Hepatocyte (in vitro differentiated cells): ENCODE measurements around the gene POLD3. TPM values are rescaled to one million over a fixed set of nuclear protein-coding genes. Genes with fewer than 3 reads are reported as not detected.

Experiments
- DNase-seq: peaks from one replicate; pipeline ENCODE4 v3.0.0-alpha.2; 2016; ENCODE audit warnings: low spot score
- H2AFZ ChIP-seq: fragments of 200-600 bp; sonication (generic); 2 replicates; pipeline ENCODE4 v1.6.0; 2016; ENCODE audit warnings: antibody characterized with exemption, mild to moderate bottlenecking
- H3K27ac ChIP-seq: fragments of 200-600 bp; sonication (generic); 2 replicates; pipeline ENCODE4 v1.5.1; 2016; ENCODE audit warnings: mild to moderate bottlenecking
- H3K27me3 ChIP-seq: fragments of 200-600 bp; sonication (generic); 2 replicates; pipeline ENCODE4 v1.6.1; 2016
- H3K36me3 ChIP-seq: fragments of 200-600 bp; sonication (generic); replicated peaks from 2 replicates; pipeline ENCODE4 v1.5.1; 2016; ENCODE audit warnings: low read depth; ENCODE audit not compliant: insufficient read depth
- H3K4me1 ChIP-seq: fragments of 200-600 bp; sonication (generic); 2 replicates; pipeline ENCODE4 v1.5.1; 2016; ENCODE audit warnings: mild to moderate bottlenecking, moderate library complexity; ENCODE audit not compliant: insufficient read depth
- H3K4me2 ChIP-seq: fragments of 200-600 bp; sonication (generic); 2 replicates; pipeline ENCODE4 v1.6.0; 2016
- H3K4me3 ChIP-seq: fragments of 200-600 bp; sonication (generic); 2 replicates; pipeline ENCODE4 v1.5.1; 2016; ENCODE audit warnings: mild to moderate bottlenecking
- H3K79me2 ChIP-seq: fragments of 200-600 bp; sonication (generic); 2 replicates; pipeline ENCODE4 v1.6.0; 2017; ENCODE audit warnings: mild to moderate bottlenecking
- H3K9me2 ChIP-seq: fragments of 200-600 bp; sonication (generic); replicated peaks from 2 replicates; pipeline ENCODE4 v1.6.0; 2017; ENCODE audit warnings: mild to moderate bottlenecking; ENCODE audit not compliant: insufficient read depth
- H3K9me3 ChIP-seq: fragments of 200-600 bp; sonication (generic); 2 replicates; pipeline ENCODE4 v1.5.1; 2016; ENCODE audit warnings: low read depth, mild to moderate bottlenecking
- H4K20me1 ChIP-seq: fragments of 200-600 bp; sonication (generic); 2 replicates; pipeline ENCODE4 v1.6.0; 2016; ENCODE audit warnings: mild to moderate bottlenecking; ENCODE audit not compliant: insufficient read depth, poor library complexity, severe bottlenecking
- EZH2 ChIP-seq: fragments of 200-600 bp; sonication (generic); IDR thresholded peaks from 2 replicates; pipeline ENCODE4 v1.6.1; 2016; ENCODE audit warnings: antibody characterized with exemption, mild to moderate bottlenecking, borderline replicate concordance
- EZH2phosphoT487 ChIP-seq: fragments of 200-600 bp; sonication (generic); IDR thresholded peaks from one replicate; pipeline ENCODE4 v1.6.1; 2018; ENCODE audit warnings: antibody characterized with exemption, mild to moderate bottlenecking, low read depth, moderate library complexity; ENCODE audit not compliant: unreplicated experiment, severe bottlenecking
- WGBS: methylation state at CpG from one replicate; pipeline ENCODE4 v1.1.6; 2016; ENCODE audit warnings: low lambda C conversion rate; ENCODE audit errors: missing lambda C conversion rate; 5-methylcytosine and 5-hydroxymethylcytosine counted together
- polyA plus RNA-seq: library from polyadenylated mRNA; unstranded; fragments of >200 nt; fragmentation: Nextera tagmentation; extraction: Ambion mirVana; gene quantifications from 2 replicates; pipeline ENCODE4 v1.2.1, GENCODE V29; 2016
- total RNA-seq: library from RNA; depleted of rRNA; stranded (reverse); fragments of >200 nt; gene quantifications from 2 replicates; pipeline ENCODE4 v1.2.3, GENCODE V29; 2014
- TF ChIP-seq, protein P1 (sequence below): fragments of 200-600 bp; sonication (generic); IDR thresholded peaks from 2 replicates; pipeline ENCODE4 v1.5.1; 2016; ENCODE audit warnings: antibody characterized with exemption, mild to moderate bottlenecking; ENCODE audit not compliant: poor library complexity

Gene POLD3
- total and polyA plus RNA-seq, 2 experiments from 2014 or later, result 11.0 to 13.8 TPM

DNA sequence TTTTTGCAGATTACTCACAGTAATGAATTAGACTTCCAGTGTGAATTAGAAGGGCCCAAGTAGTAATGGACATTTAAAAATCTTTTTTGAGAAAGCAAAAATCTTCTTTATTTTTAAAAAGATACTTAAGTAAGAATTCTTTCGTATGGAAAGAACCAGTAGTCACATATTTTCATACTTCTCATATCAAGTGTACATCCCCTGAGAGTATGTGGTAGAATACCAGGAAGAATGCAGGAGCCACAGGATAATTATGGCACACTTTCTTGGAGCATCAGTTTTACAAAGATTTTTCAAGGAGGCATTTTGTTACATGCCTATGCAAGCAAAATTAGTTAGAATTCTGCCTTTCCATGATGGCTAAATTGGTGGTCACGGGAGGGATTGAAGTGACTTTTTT is 28.1 kb downstream of the POLD3 start:
- no peak for DNase-seq
- Histone ChIP-seq H4K20me1 (no peaks in the 10 kb centered on the region), H3K27ac (no peak overlapping the region), H3K4me3 (no peak overlapping the region), H3K9me3 (no peaks in the 10 kb centered on the region), H3K79me2 (no peaks in the 10 kb centered on the region), H3K9me2 (no peaks in the 10 kb centered on the region), H3K4me1 (no peaks in the 10 kb centered on the region), H2AFZ (no peak overlapping the region), H3K36me3 (no peaks in the 10 kb centered on the region), H3K4me2 (no peak overlapping the region), H3K27me3 (no peaks in the 10 kb centered on the region)
- WGBS, result 96% methylated on average over 2 of the region's 2 CpGs
- TF ChIP-seq, protein P1, sequence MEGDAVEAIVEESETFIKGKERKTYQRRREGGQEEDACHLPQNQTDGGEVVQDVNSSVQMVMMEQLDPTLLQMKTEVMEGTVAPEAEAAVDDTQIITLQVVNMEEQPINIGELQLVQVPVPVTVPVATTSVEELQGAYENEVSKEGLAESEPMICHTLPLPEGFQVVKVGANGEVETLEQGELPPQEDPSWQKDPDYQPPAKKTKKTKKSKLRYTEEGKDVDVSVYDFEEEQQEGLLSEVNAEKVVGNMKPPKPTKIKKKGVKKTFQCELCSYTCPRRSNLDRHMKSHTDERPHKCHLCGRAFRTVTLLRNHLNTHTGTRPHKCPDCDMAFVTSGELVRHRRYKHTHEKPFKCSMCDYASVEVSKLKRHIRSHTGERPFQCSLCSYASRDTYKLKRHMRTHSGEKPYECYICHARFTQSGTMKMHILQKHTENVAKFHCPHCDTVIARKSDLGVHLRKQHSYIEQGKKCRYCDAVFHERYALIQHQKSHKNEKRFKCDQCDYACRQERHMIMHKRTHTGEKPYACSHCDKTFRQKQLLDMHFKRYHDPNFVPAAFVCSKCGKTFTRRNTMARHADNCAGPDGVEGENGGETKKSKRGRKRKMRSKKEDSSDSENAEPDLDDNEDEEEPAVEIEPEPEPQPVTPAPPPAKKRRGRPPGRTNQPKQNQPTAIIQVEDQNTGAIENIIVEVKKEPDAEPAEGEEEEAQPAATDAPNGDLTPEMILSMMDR, result no peak
- no peak for TF ChIP-seq EZH2
- TF ChIP-seq EZH2phosphoT487, result no peak

DNA sequence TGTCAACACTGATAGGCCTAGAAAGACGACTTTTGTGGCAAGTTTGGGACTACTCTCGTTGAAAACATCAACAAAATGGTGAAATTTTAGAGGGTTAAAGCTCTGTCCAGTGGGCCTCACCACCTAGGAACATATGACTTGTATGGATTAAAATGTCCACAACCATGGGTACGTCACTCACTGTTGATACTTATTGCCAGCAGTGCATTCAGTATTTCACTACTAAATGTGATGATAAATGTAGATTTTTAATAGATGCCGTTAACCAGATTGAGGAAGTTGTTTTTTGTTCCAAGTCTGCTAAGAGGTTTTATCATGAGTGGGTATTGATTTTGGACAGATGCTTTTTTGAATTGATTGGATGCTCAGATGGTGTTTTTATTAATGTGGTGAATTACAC is 33.7 kb downstream of the POLD3 start:
- Histone ChIP-seq H3K4me1 (no peaks in the 10 kb centered on the region), H3K27ac (no peak overlapping the region), H3K4me2 (no peak overlapping the region), H2AFZ (no peak overlapping the region), H3K9me2 (no peaks in the 10 kb centered on the region), H3K36me3 (no peaks in the 10 kb centered on the region), H3K27me3 (no peaks in the 10 kb centered on the region), H4K20me1 (no peaks in the 10 kb centered on the region), H3K4me3 (no peak overlapping the region), H3K9me3 (no peaks in the 10 kb centered on the region), H3K79me2 (no peaks in the 10 kb centered on the region)
- 89% methylated on average over 4 of the region's 4 CpGs for WGBS
- TF ChIP-seq, protein P1, result no peak
- TF ChIP-seq EZH2 (no peak), EZH2phosphoT487 (no peak)
- DNase-seq, result no peak

DNA sequence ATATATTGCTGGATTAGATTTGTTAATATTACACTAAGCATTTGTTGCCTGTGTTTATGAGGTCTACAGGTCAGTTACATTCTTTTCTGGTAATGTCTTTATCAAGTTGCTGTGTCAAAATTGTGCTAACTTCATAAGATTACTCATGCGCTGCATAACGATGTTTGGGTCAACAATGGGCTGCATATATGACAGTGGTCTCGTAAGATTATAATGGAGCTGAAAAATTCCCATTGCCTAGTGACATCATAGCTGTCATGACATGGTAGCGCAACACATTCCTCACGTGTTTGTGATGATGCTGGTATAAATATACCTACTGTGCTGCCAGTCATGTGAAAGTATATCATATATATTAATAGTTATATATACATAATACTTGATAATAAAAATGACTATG is 34.2 kb downstream of the POLD3 start:
- 97% methylated on average over 5 of the region's 5 CpGs for WGBS
- Histone ChIP-seq H4K20me1 (no peaks in the 10 kb centered on the region), H3K4me2 (no peak overlapping the region), H3K4me1 (no peaks in the 10 kb centered on the region), H2AFZ (no peak overlapping the region), H3K9me3 (no peaks in the 10 kb centered on the region), H3K27ac (no peak overlapping the region), H3K9me2 (no peaks in the 10 kb centered on the region), H3K4me3 (no peak overlapping the region), H3K79me2 (no peaks in the 10 kb centered on the region), H3K27me3 (no peaks in the 10 kb centered on the region), H3K36me3 (no peaks in the 10 kb centered on the region)
- no peak for TF ChIP-seq EZH2phosphoT487
- no peak for TF ChIP-seq EZH2
- TF ChIP-seq, protein P1, result no peak
- DNase-seq, result no peak

DNA sequence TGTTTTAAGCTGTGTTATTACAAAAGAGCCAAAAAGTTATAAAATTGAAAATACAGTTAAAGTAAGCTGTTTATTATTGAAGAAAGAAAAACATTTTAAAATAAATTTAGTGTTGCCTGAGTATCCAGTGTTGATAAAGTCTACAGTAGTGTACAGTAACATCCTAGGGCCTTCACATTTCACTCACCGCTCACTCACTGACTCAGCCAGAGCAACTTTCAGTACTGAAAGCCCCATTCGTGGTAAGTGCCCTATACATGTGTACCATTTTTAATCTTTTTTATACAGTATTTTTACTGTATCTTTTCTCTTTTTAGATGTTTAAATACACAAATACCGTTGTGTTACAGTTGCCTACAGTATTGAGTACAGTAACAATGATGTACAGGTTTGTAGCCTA is 35.0 kb downstream of the POLD3 start:
- H3K4me1 ChIP-seq, result no peaks in the 10 kb centered on the region
- H3K4me3 ChIP-seq, result no peak overlapping the region
- WGBS, result 95% methylated on average over 3 of the region's 3 CpGs
- no peaks in the 10 kb centered on the region for H3K36me3 ChIP-seq
- H3K79me2 ChIP-seq, result no peaks in the 10 kb centered on the region
- no peak overlapping the region for H3K27ac ChIP-seq
- no peak for DNase-seq
- no peak overlapping the region for H3K4me2 ChIP-seq
- no peak for TF ChIP-seq EZH2
- TF ChIP-seq, protein P1, result no peak
- TF ChIP-seq EZH2phosphoT487, result no peak
- H3K9me2 ChIP-seq, result no peaks in the 10 kb centered on the region
- H2AFZ ChIP-seq, result no peak overlapping the region
- H4K20me1 ChIP-seq, result no peaks in the 10 kb centered on the region
- no peaks in the 10 kb centered on the region for H3K27me3 ChIP-seq
- H3K9me3 ChIP-seq, result no peaks in the 10 kb centered on the region
